Liver (tissue), 9 donors: Measurements from ENCODE around the gene MOV10L1. TPM values are rescaled to one million over a fixed set of nuclear protein-coding genes. Genes with fewer than 3 reads are reported as not detected.

Experiments used
- DNase-seq: peaks from one replicate; pipeline ENCODE4 v3.0.0-alpha.2; 2017; ENCODE audit warnings: low spot score
- H3K27ac ChIP-seq, 2 donors: one replicate each; pipeline ENCODE4 v1.7.0; 2013; ENCODE audit warnings: inconsistent platforms in 2 of 2, low read length in 2 of 2, control low read depth in 1 of 2, low read depth in 1 of 2, mild to moderate bottlenecking in 1 of 2
- H3K27me3 ChIP-seq, 4 donors: one replicate each; pipeline versions ENCODE4 v1.6.1 to v1.7.0; 2013; ENCODE audit warnings: low read length in 3 of 4, inconsistent platforms in 1 of 4, mild to moderate bottlenecking in 1 of 4, moderate library complexity in 1 of 4; ENCODE audit not compliant: control insufficient read depth in 4 of 4, insufficient read depth in 4 of 4
- H3K36me3 ChIP-seq, 4 donors: one replicate each; pipeline versions ENCODE4 v1.6.1 to v1.7.0; 2013; ENCODE audit warnings: low read length in 3 of 4, mild to moderate bottlenecking in 3 of 4, low read depth in 1 of 4, moderate library complexity in 1 of 4; ENCODE audit not compliant: control insufficient read depth in 4 of 4, insufficient read depth in 3 of 4
- H3K4me1 ChIP-seq, 4 donors: one replicate each; pipeline versions ENCODE4 v1.6.1 to v1.7.0; 2013; ENCODE audit warnings: low read length in 3 of 4, mild to moderate bottlenecking in 3 of 4, moderate library complexity in 1 of 4; ENCODE audit not compliant: control insufficient read depth in 4 of 4, insufficient read depth in 4 of 4
- H3K4me3 ChIP-seq, 3 donors: one replicate each; pipeline versions ENCODE4 v1.6.1 to v1.7.0; 2013; ENCODE audit warnings: low read length in 3 of 3, control low read depth in 1 of 3, low read depth in 1 of 3, mild to moderate bottlenecking in 1 of 3
- H3K9ac ChIP-seq, 2 donors: one replicate each; pipeline ENCODE4 v1.7.0; 2013; ENCODE audit warnings: low read length in 2 of 2, mild to moderate bottlenecking in 2 of 2, moderate library complexity in 2 of 2, control low read depth in 1 of 2, low read depth in 1 of 2
- H3K9me3 ChIP-seq, 4 donors: one replicate each; pipeline versions ENCODE4 v1.6.1 to v1.7.0; 2013; ENCODE audit warnings: low read length in 3 of 4; ENCODE audit not compliant: control insufficient read depth in 4 of 4
- ATF3 ChIP-seq: IDR thresholded peaks from 2 replicates; pipeline ENCODE4 v1.6.1; 2016; ENCODE audit warnings: antibody characterized with exemption
- CTCF ChIP-seq: fragments of 150-350 bp; IDR thresholded peaks from 2 replicates; pipeline ENCODE4 v1.5.1; 2017; ENCODE audit warnings: improper control_type of control experiment, low read depth, low read length; ENCODE audit not compliant: missing input control
- EGR1 ChIP-seq, 2 donors: IDR thresholded peaks; 2 replicates each; pipeline ENCODE4 v1.6.1; 2016 to 2018; ENCODE audit warnings: antibody characterized with exemption in 2 of 2, low read depth in 2 of 2
- FOXA1 ChIP-seq: IDR thresholded peaks from 2 replicates; pipeline ENCODE4 v1.6.1; 2016; ENCODE audit warnings: antibody characterized with exemption
- GABPA ChIP-seq, 2 donors: IDR thresholded peaks in 1 of 2; conservative IDR thresholded peaks in 1 of 2; 2 replicates each; pipeline ENCODE4 v1.6.1; 2016; ENCODE audit warnings: antibody characterized with exemption in 2 of 2, mild to moderate bottlenecking in 1 of 2, moderate library complexity in 1 of 2
- HNF4A ChIP-seq, 2 donors: conservative IDR thresholded peaks; 2 replicates each; pipeline ENCODE4 v1.6.1; 2016; ENCODE audit warnings: antibody characterized with exemption in 2 of 2, mild to moderate bottlenecking in 2 of 2
- HNF4G ChIP-seq: IDR thresholded peaks from 2 replicates; pipeline ENCODE4 v1.6.1; 2016; ENCODE audit warnings: antibody characterized with exemption
- NR2F2 ChIP-seq: IDR thresholded peaks from 2 replicates; pipeline ENCODE4 v1.6.1; 2016; ENCODE audit warnings: antibody characterized with exemption
- RAD21 ChIP-seq, 2 donors: IDR thresholded peaks; 2 replicates each; pipeline ENCODE4 v1.6.1; 2016; ENCODE audit warnings: antibody characterized with exemption in 2 of 2, mild to moderate bottlenecking in 2 of 2
- REST ChIP-seq: IDR thresholded peaks from 2 replicates; pipeline ENCODE4 v1.6.1; 2016; ENCODE audit warnings: antibody characterized with exemption, mild to moderate bottlenecking
- RXRA ChIP-seq, 2 donors: IDR thresholded peaks; 2 replicates each; pipeline ENCODE4 v1.6.1; 2017 to 2018; ENCODE audit warnings: antibody characterized with exemption in 2 of 2, mild to moderate bottlenecking in 1 of 2
- TAF1 ChIP-seq: conservative IDR thresholded peaks from 2 replicates; pipeline ENCODE4 v1.6.1; 2016; ENCODE audit warnings: antibody characterized with exemption, mild to moderate bottlenecking
- whole genome bisulfite sequencing: extraction: QIAGEN DNeasy Blood & Tissue Kit; methylation state at CpG from one replicate; pipeline ENCODE4 v1.1.7; 2013; 5-methylcytosine and 5-hydroxymethylcytosine counted together
- polyA plus RNA-seq, 2 donors: library from polyadenylated mRNA; stranded (reverse) in 1 of 2; unstranded in 1 of 2; fragments of 200-250 nt in 1 of 2; fragments of >200 nt in 1 of 2; fragmentation: Nextera tagmentation in 1 of 2; extraction: Ambion mirVana in 1 of 2; gene quantifications; one replicate each; pipeline versions ENCODE4 v1.2.1 to v1.2.3, GENCODE V29; 2013 to 2015
- total RNA-seq, 2 donors: library from RNA; depleted of rRNA; stranded (reverse); fragments of >200 nt; gene quantifications; one replicate each; pipeline ENCODE4 v1.2.3, GENCODE V29; 2014
- donor health status: healthy.
- donor health status: healthy.
- donor health status: healthy.
- donor health status: healthy.
- donor health status: healthy.

MOV10L1 gene
- total and polyA plus RNA-seq, 4 donors = 0.07 to 0.47 (median 0.17) TPM

GRCh38 chr22:50074551-50075530, 15.0 kb upstream of the MOV10L1 start (continued):
- TF ChIP-seq HNF4G = no peak
- no peak for TF ChIP-seq HNF4A (conservative IDR thresholded peaks at IDR 0.05)
- TF ChIP-seq CTCF = no peak
- TF ChIP-seq TAF1 = no peak
- TF ChIP-seq RXRA (IDR thresholded peaks at IDR 0.05) = no peak
- TF ChIP-seq RAD21 (IDR thresholded peaks at IDR 0.05) = no peak
- TF ChIP-seq ATF3 = no peak

- no peaks in the 10 kb centered on the region for H3K9me3 ChIP-seq
- 86% methylated on average over 43 of the region's 43 CpGs for WGBS
- DNase-seq = no peak
- H3K4me3 ChIP-seq = no peak overlapping the region
- H3K9ac ChIP-seq = no peak overlapping the region
- H3K27ac ChIP-seq = no peak overlapping the region
- no peaks in the 10 kb centered on the region for H3K36me3 ChIP-seq
- no peaks in the 10 kb centered on the region for H3K27me3 ChIP-seq
- H3K4me1 ChIP-seq = no peaks in the 10 kb centered on the region
- TF ChIP-seq NR2F2 (no peak), EGR1 (IDR thresholded peaks at IDR 0.05; ENCODE audit: low read depth in 2 of 2) (no peak), FOXA1 (no peak), REST (no peak), CTCF (no peak), RAD21 (IDR thresholded peaks at IDR 0.05) (no peak), GABPA (IDR thresholded peaks at IDR 0.05 in 1 of 2, conservative IDR thresholded peaks at IDR 0.05 in 1 of 2) (no peak), HNF4A (conservative IDR thresholded peaks at IDR 0.05) (no peak)
These were observed 12.9 kb upstream of the MOV10L1 start for GRCh38 chr22:50076646-50077535.
